MM.1S (cell line): ENCODE measurements around the gene DGAT2.

Experiments
- DNase-seq: peaks from one replicate; pipeline ENCODE4 v3.0.0-alpha.2; 2015
- H2AFZ ChIP-seq: fragments of 300-600 bp; sonication (generic); 2 replicates; pipeline ENCODE4 v1.6.0; 2016; ENCODE audit warnings: antibody characterized with exemption, low read length
- H3F3A ChIP-seq: fragments of 300-600 bp; sonication (generic); 2 replicates; pipeline ENCODE4 v1.6.1; 2016; ENCODE audit warnings: mild to moderate bottlenecking, antibody characterized with exemption, low read length, moderate library complexity, mixed read lengths; ENCODE audit not compliant: insufficient read depth
- H3K27ac ChIP-seq: fragments of 300-600 bp; sonication (generic); 2 replicates; pipeline ENCODE4 v1.5.1; 2016; ENCODE audit warnings: mild to moderate bottlenecking, low read length
- H3K27me3 ChIP-seq: fragments of 300-600 bp; sonication (generic); replicated peaks from 2 replicates; pipeline ENCODE4 v1.6.0; 2016; ENCODE audit warnings: low read length; ENCODE audit not compliant: insufficient read depth
- H3K36me3 ChIP-seq: fragments of 300-600 bp; sonication (generic); replicated peaks from 2 replicates; pipeline ENCODE4 v1.6.1; 2016; ENCODE audit warnings: mild to moderate bottlenecking, low read length, mixed read lengths; ENCODE audit not compliant: insufficient read depth
- H3K4me1 ChIP-seq: fragments of 300-600 bp; sonication (generic); 2 replicates; pipeline ENCODE4 v1.6.1; 2016; ENCODE audit warnings: low read length, mixed read lengths
- H3K4me2 ChIP-seq: fragments of 300-600 bp; sonication (generic); 2 replicates; pipeline ENCODE4 v1.6.0; 2016; ENCODE audit warnings: low read depth, low read length
- H3K4me3 ChIP-seq: fragments of 300-600 bp; sonication (generic); 2 replicates; pipeline ENCODE4 v1.5.1; 2016; ENCODE audit warnings: low read length, mixed read lengths
- H3K79me2 ChIP-seq: fragments of 300-600 bp; sonication (generic); 2 replicates; pipeline ENCODE4 v1.6.1; 2016; ENCODE audit warnings: mixed run types, low read length, mixed read lengths
- H3K9ac ChIP-seq: fragments of 300-600 bp; sonication (generic); 2 replicates; pipeline ENCODE4 v1.6.1; 2016; ENCODE audit warnings: low read length, mixed read lengths
- H3K9me2 ChIP-seq: fragments of 300-600 bp; sonication (generic); replicated peaks from 2 replicates; pipeline ENCODE4 v1.6.1; 2016; ENCODE audit warnings: mild to moderate bottlenecking, low read length, mixed read lengths; ENCODE audit not compliant: insufficient read depth
- H3K9me3 ChIP-seq: fragments of 300-600 bp; sonication (generic); replicated peaks from 2 replicates; pipeline ENCODE4 v1.6.1; 2016; ENCODE audit warnings: mild to moderate bottlenecking, low read length, mixed read lengths; ENCODE audit not compliant: insufficient read depth
- H4K20me1 ChIP-seq: fragments of 300-600 bp; sonication (generic); 2 replicates; pipeline ENCODE4 v1.6.1; 2016; ENCODE audit warnings: mild to moderate bottlenecking, low read length, moderate library complexity, mixed read lengths; ENCODE audit not compliant: insufficient read depth
- EZH2 ChIP-seq: fragments of 300-600 bp; sonication (generic); optimal IDR thresholded peaks from 2 replicates; pipeline ENCODE3; 2017; ENCODE audit warnings: low read depth, mild to moderate bottlenecking, antibody characterized with exemption, low read length, mixed read lengths
- EZH2phosphoT487 ChIP-seq: fragments of 300-600 bp; sonication (generic); IDR thresholded peaks from 2 replicates; pipeline ENCODE4 v1.6.1; 2018; ENCODE audit warnings: antibody characterized with exemption, low read length
- TF ChIP-seq, protein P1 (sequence below): fragments of 300-600 bp; sonication (generic); IDR thresholded peaks from 2 replicates; pipeline ENCODE4 v1.5.1; 2016; ENCODE audit warnings: antibody characterized with exemption, low read length, mixed read lengths

The DGAT2 gene

DNA sequence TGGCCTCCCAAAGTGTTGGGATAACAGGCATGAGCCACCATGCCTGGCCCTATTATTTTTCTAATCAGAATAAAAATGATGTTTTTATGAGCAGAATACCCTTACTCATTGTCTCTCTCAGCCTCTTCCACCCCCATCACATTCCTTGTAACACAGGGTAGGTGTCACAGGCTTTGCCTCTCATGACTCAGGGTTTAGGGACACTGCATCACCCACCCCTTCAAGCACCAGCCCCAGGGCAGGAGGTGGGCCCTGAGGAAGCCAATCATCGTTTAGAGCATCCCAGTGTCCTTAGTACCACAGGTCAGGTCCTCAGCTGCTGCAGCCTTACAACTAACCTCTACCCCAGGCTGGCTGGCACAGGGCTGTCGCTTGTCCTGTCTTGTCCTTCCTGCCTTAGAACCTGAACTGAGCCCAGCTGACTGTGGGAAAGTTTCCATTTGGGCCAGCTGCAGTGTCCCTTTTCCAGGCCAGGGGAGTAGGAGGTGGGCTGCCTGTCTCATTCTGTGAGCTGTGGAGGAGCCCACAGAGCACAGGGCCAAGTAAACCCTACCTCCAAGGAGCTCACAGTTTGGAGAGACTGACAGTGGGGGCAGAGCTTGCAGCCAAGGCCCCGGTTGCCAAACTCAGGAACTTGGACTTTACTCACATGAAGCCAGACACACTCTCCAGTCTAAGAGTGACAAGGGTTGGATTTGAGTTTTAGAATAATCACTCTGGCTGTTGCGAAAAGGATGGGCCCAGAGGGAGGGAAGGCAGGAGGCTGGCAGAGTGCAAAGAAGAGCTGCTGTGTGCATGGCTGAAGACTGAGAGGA is 26.9 kb downstream of the DGAT2 start:
- no peaks in the 10 kb centered on the region for H3K4me1 ChIP-seq
- H3K9ac ChIP-seq = no peak overlapping the region

DNA sequence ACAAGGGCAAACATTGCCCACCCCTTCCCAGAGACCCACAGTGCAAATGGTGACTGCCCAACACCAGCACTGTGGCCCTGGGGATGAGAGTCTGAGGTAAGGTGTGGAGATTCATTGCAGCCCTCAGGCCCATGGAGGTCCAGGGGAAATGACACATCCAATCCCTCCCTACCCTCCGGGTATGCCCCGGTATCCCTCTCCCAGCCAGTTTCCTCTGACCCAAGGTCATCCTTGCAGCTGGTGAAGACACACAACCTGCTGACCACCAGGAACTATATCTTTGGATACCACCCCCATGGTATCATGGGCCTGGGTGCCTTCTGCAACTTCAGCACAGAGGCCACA is 27.5 kb downstream of the DGAT2 start:
- Histone ChIP-seq H2AFZ (no peak overlapping the region), H3K9me3 (no peaks in the 10 kb centered on the region), H3K9ac (no peak overlapping the region), H3K4me3 (no peak overlapping the region), H3F3A (0 out of 2 replicates have a peak, but pooled peaks cover 2% of the 10 kb centered on the region), H3K4me1 (peaks cover 5% of the 10 kb centered on the region), H3K36me3 (no peaks in the 10 kb centered on the region), H3K27me3 (no peaks in the 10 kb centered on the region), H3K79me2 (no peaks in the 10 kb centered on the region), H3K27ac (no peak overlapping the region), H4K20me1 (no peaks in the 10 kb centered on the region), H3K4me2 (no peak overlapping the region), H3K9me2 (no peaks in the 10 kb centered on the region)
- TF ChIP-seq EZH2phosphoT487 = no peak
- TF ChIP-seq, protein P1, sequence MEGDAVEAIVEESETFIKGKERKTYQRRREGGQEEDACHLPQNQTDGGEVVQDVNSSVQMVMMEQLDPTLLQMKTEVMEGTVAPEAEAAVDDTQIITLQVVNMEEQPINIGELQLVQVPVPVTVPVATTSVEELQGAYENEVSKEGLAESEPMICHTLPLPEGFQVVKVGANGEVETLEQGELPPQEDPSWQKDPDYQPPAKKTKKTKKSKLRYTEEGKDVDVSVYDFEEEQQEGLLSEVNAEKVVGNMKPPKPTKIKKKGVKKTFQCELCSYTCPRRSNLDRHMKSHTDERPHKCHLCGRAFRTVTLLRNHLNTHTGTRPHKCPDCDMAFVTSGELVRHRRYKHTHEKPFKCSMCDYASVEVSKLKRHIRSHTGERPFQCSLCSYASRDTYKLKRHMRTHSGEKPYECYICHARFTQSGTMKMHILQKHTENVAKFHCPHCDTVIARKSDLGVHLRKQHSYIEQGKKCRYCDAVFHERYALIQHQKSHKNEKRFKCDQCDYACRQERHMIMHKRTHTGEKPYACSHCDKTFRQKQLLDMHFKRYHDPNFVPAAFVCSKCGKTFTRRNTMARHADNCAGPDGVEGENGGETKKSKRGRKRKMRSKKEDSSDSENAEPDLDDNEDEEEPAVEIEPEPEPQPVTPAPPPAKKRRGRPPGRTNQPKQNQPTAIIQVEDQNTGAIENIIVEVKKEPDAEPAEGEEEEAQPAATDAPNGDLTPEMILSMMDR = no peak
- no peak for TF ChIP-seq EZH2
- no peak for DNase-seq

More for the DNA sequence above, 26.9 kb downstream of the DGAT2 start:
- H3K36me3 ChIP-seq = no peaks in the 10 kb centered on the region
- no peaks in the 10 kb centered on the region for H4K20me1 ChIP-seq
- no peak overlapping the region for H3K27ac ChIP-seq
- TF ChIP-seq, protein P1 = no peak
- no peak for TF ChIP-seq EZH2
- TF ChIP-seq EZH2phosphoT487 = no peak
- H3K27me3 ChIP-seq = no peaks in the 10 kb centered on the region
- H3K79me2 ChIP-seq = no peaks in the 10 kb centered on the region
- no peak overlapping the region for H2AFZ ChIP-seq
- H3K4me2 ChIP-seq = no peak overlapping the region
- no peak for DNase-seq
- H3F3A ChIP-seq = no peaks in the 10 kb centered on the region
- no peak overlapping the region for H3K4me3 ChIP-seq
- H3K9me2 ChIP-seq = no peaks in the 10 kb centered on the region
- H3K9me3 ChIP-seq = no peaks in the 10 kb centered on the region

DNA sequence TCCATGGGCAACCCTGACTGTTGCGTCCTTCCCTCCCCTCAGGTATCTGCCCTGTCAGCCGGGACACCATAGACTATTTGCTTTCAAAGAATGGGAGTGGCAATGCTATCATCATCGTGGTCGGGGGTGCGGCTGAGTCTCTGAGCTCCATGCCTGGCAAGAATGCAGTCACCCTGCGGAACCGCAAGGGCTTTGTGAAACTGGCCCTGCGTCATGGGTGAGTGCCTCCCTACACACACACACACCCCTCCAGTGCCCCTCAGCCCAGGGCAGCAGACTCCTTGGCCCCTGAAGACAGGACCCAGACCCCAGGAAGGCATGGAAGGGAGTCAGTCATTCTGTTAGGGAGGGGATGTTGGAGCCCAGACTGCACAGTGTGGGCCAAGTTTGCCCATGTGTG is 28.5 kb downstream of the DGAT2 start:
- Histone ChIP-seq H3K36me3 (no peaks in the 10 kb centered on the region), H3K4me1 (peaks cover 15% of the 10 kb centered on the region), H3K79me2 (no peaks in the 10 kb centered on the region), H2AFZ (no peak overlapping the region), H3K27me3 (no peaks in the 10 kb centered on the region), H3K27ac (no peak overlapping the region), H3K9ac (no peak overlapping the region), H3K9me3 (no peaks in the 10 kb centered on the region), H4K20me1 (no peaks in the 10 kb centered on the region), H3K4me3 (no peak overlapping the region), H3K9me2 (no peaks in the 10 kb centered on the region), H3K4me2 (no peak overlapping the region), H3F3A (peaks cover 10% of the 10 kb centered on the region; the same call in 1 of the 2 replicates)
- TF ChIP-seq EZH2phosphoT487 (no peak), EZH2 (no peak)
- TF ChIP-seq, protein P1 = no peak
- DNase-seq = no peak
